T-helper 1 cell treated with Interleukin-12 subunit alpha and Interleukin-12 subunit beta and Interleukin-4 antibody, amounts not matched to agents 30 μg/mL and 1 μg/mL, for 36 hours (primary cell): ENCODE results near the gene HAVCR1.
A peak's percentile ranks its signal among the peaks of the same experiment; 100 is the strongest.
"Not testable (repeated sequence)": the region's sequence is repeated elsewhere in the genome, so short reads cannot be mapped to it uniquely, and the experiment has no call there.

Source experiments
- H3K27ac Mint-ChIP-seq: one replicate; pipeline ENCODE4 v1.8.0; 2021; ENCODE audit warnings: mild to moderate bottlenecking, mixed read lengths
- H3K27me3 Mint-ChIP-seq: one replicate; pipeline ENCODE4 v1.8.0; 2021; ENCODE audit warnings: low read depth, mixed read lengths
- H3K36me3 Mint-ChIP-seq: one replicate; pipeline ENCODE4 v1.8.0; 2021; ENCODE audit warnings: low read depth, mixed read lengths
- H3K4me1 Mint-ChIP-seq: one replicate; pipeline ENCODE4 v1.8.0; 2021; ENCODE audit warnings: low read depth, mixed read lengths
- H3K4me3 Mint-ChIP-seq: one replicate; pipeline ENCODE4 v1.8.0; 2021; ENCODE audit warnings: mild to moderate bottlenecking, moderate library complexity, mixed read lengths
- H3K9me3 Mint-ChIP-seq: one replicate; pipeline ENCODE4 v1.8.0; 2021; ENCODE audit warnings: mixed read lengths

The HAVCR1 gene

DNA sequence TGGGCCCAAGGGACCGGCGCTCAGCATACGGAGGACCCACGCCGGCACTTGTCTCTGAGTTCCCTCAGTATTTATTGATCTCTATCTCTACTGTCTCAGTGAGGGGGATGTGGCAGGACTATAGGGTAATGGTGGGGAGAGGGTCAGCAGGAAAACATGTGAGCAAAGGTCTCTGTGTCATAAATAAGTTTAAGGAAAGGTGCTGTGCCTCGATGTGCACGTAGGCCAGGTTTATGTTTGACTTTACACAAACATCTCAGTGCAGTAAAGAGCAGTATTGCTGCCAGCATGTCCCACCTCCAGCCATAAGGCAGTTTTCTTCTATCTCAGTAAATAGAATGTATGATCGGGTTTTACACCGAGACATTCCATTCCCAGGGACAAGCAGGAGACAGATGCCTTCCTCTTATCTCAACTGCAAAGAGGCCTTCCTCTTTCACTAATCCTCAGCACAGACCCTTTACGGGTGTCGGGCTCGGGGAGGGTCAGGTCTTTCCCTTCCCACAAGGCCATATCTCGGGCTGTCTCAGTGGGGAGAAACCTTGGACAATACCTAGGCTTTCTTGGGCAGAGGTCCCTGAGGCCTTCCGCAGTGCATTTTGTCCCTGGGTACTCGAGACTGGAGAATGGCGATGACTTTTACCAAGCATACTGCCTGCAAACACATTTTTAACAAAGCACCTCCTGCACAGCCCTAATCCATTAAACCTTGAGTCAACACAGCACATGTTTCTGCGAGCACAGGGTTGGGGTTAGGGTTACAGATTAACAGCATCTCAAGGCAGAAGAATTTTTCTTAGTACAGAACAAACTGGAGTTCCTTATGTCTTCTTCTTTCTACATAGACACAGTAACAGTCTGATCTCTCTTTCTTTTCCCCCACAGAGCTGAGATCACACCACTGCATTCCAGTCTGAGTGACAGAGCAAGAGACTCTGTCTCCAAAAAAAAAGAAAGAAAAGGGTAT lies 24.5 kb downstream of the HAVCR1 start:
- Mint-ChIP-seq H3K36me3 (peaks cover 45% of the 10 kb centered on the region), H3K4me1 (peaks cover 52% of the 10 kb centered on the region)
- not testable (repeated sequence) for H3K4me3 Mint-ChIP-seq, H3K27me3 Mint-ChIP-seq, H3K9me3 Mint-ChIP-seq, H3K27ac Mint-ChIP-seq

DNA sequence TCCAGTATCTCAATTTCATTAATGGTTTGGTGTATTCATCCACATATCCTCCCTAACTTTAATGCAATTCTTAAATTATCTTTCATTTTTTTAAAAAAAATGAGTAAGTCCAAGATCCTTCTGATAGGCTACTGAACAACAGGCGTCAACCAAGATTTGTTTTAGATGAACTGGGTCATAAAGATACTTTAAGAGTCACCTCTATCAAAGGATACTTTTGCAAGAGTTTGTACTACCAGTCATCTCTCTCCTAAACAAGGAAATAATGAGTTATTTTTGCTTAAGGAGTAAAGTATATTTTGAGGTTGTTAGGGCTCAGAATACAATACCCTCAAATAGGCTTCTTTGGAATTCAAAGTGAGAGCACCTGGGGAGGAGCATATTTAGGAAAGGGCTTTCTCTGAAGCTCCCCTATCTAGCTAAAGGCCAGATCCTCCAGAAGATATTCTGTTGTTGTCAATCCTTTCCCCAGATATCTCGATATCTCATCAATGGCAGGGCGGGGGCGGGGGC lies 25.8 kb downstream of the HAVCR1 start:
- no peak overlapping the region for H3K27ac Mint-ChIP-seq
- H3K9me3 Mint-ChIP-seq = no peaks in the 10 kb centered on the region
- peaks cover 52% of the 10 kb centered on the region for H3K4me1 Mint-ChIP-seq
- H3K36me3 Mint-ChIP-seq = peaks cover 50% of the 10 kb centered on the region
- H3K27me3 Mint-ChIP-seq = no peaks in the 10 kb centered on the region
- no peak overlapping the region for H3K4me3 Mint-ChIP-seq

DNA sequence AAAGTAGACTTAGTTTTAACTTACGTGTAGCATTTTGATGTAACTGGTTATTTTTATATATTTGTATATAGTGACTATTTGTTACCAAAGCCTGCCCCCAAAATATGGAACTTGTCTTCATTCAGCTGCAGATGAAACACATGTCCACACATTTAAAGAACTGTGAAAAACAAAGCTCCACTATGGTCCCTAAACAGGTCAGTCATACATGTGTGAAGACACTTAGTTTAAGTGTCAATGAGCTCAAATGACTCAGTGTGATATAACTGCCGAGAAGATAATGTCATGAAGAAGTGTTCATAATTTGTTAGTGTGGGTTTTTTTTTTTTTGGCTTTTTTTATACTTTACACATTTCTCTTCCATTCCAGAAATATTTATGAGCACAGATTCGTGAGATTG lies 28.2 kb downstream of the HAVCR1 start:
- Mint-ChIP-seq H3K27ac (peak overlapping the region; percentile 66), H3K9me3 (no peaks in the 10 kb centered on the region), H3K4me1 (peaks cover 63% of the 10 kb centered on the region), H3K36me3 (peaks cover 41% of the 10 kb centered on the region), H3K27me3 (no peaks in the 10 kb centered on the region), H3K4me3 (no peak overlapping the region)

GRCh38 chr5:157029457-157029856 lies 29.5 kb downstream of the HAVCR1 start:
- peaks cover 71% of the 10 kb centered on the region for H3K4me1 Mint-ChIP-seq
- no peak overlapping the region for H3K4me3 Mint-ChIP-seq
- H3K27me3 Mint-ChIP-seq = no peaks in the 10 kb centered on the region
- H3K36me3 Mint-ChIP-seq = peaks cover 41% of the 10 kb centered on the region
- H3K9me3 Mint-ChIP-seq = peaks cover 8% of the 10 kb centered on the region
- H3K27ac Mint-ChIP-seq = peak overlapping the region; percentile 73

- not testable (repeated sequence) for H3K27me3 Mint-ChIP-seq, H3K4me3 Mint-ChIP-seq
- H3K9me3 Mint-ChIP-seq = peaks cover 11% of the 10 kb centered on the region
- peaks cover 43% of the 10 kb centered on the region for H3K36me3 Mint-ChIP-seq
- H3K4me1 Mint-ChIP-seq = peaks cover 70% of the 10 kb centered on the region
- peak overlapping the region; percentile 90 for H3K27ac Mint-ChIP-seq
Observed at GRCh38 chr5:157027663-157028062, 31.3 kb downstream of the HAVCR1 start.

DNA sequence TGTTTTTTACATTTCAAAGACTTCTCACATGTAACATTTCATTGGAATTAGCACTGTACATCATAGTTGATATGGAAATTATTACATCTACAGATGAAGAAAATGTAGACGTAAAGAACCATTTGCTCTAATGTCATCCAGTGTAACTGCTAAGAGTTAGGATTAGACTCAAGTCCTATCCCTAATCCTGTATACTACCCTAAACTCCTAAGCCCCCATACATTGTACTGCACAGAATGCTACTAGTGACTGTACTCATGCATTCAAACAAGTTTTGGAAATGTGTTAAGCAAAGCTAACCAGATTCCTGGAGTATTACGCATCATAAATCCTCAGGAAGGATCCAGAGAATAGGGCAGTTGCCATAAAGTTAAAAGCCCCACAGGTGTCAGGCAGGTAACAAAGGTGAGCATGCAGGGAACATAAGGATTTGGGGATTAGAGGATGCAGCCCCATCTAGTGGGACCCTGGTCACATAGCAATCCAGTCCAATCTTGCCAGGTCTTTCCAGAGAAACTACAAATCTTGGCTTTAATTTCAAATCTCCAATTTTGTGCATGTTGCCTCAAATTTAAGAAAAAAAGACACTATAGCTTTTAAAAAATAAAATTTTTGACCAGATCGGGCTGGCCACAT lies 32.0 kb downstream of the HAVCR1 start:
- H3K9me3 Mint-ChIP-seq = peaks cover 19% of the 10 kb centered on the region
- no peaks in the 10 kb centered on the region for H3K27me3 Mint-ChIP-seq
- H3K27ac Mint-ChIP-seq = peak overlapping the region; percentile 90

DNA sequence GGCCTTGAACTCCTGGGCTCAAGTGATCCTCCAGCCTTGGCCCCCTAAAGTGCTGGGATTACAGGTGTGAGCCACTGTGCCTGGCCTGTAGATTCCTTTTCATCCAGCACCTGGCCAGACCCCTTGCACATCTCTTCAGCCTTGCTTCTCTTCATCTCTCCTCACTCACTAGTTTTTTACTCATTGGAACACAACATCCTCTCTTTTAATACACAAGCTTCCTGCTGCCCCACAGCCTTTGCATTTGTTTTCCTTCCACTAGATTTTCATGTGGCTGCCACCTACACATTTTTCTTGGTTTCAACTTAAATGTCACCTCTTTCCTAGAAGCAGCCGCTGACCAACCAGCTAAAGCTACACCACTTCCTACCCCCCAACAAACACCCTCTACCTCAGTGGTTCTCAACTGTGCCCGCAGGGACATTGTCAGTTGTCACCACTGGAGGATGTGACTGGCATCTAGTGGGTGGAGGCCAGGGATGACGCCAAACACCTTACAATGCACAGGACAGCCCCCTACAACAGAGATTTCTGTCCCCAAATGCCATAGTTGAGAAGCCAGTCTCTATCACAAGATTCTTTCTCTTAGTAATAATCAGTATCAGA lies 33.7 kb downstream of the HAVCR1 start:
- peak overlapping the region; percentile 55 for H3K4me3 Mint-ChIP-seq
- H3K9me3 Mint-ChIP-seq = peaks cover 20% of the 10 kb centered on the region
- peaks cover 74% of the 10 kb centered on the region for H3K4me1 Mint-ChIP-seq
- peaks cover 35% of the 10 kb centered on the region for H3K36me3 Mint-ChIP-seq
- peak overlapping the region; percentile 90 for H3K27ac Mint-ChIP-seq
- H3K27me3 Mint-ChIP-seq = no peaks in the 10 kb centered on the region

More for the DNA sequence above, 32.0 kb downstream of the HAVCR1 start:
- Mint-ChIP-seq H3K36me3 (peaks cover 43% of the 10 kb centered on the region), H3K4me1 (peaks cover 75% of the 10 kb centered on the region), H3K4me3 (no peak overlapping the region)

GRCh38 chr5:157024208-157024959 lies 34.5 kb downstream of the HAVCR1 start:
- H3K4me1 Mint-ChIP-seq = peaks cover 66% of the 10 kb centered on the region
- peak overlapping the region; percentile 90 for H3K27ac Mint-ChIP-seq
- peak overlapping the region; percentile 55 for H3K4me3 Mint-ChIP-seq
- peaks cover 38% of the 10 kb centered on the region for H3K36me3 Mint-ChIP-seq
- H3K9me3 Mint-ChIP-seq = peaks cover 26% of the 10 kb centered on the region
- no peaks in the 10 kb centered on the region for H3K27me3 Mint-ChIP-seq

GRCh38 chr5:157022024-157022423 lies 36.9 kb downstream of the HAVCR1 start:
- H3K9me3 Mint-ChIP-seq = peaks cover 42% of the 10 kb centered on the region
- H3K27ac Mint-ChIP-seq = peak overlapping the region; percentile 90
- H3K4me3 Mint-ChIP-seq = no peak overlapping the region
- no peaks in the 10 kb centered on the region for H3K27me3 Mint-ChIP-seq
- peaks cover 38% of the 10 kb centered on the region for H3K36me3 Mint-ChIP-seq
- H3K4me1 Mint-ChIP-seq = peaks cover 56% of the 10 kb centered on the region

- Mint-ChIP-seq H3K27me3 (no peaks in the 10 kb centered on the region), H3K9me3 (peaks cover 46% of the 10 kb centered on the region), H3K27ac (peak overlapping the region; percentile 34), H3K4me1 (peaks cover 43% of the 10 kb centered on the region), H3K4me3 (no peak overlapping the region), H3K36me3 (peaks cover 38% of the 10 kb centered on the region)
Observed at GRCh38 chr5:157020511-157021222, 38.2 kb downstream of the HAVCR1 start.

DNA sequence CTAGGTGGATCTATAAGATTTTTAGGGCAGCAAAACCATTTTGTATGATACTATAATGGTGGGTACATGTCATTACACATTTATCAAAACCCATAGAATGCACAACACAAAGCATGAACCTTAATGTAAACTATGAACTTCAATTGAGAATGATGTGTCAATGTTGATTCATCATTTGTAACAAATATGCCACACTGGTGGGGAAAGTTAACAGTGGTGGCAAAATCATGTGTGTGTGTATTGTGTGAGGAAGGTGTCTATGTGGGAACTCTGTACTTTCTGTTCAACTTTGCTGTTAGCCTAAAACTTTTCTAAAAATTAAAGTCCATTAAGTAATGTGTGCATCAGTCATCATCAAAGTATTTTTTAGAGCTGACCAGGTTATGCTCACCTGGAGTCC lies 38.9 kb downstream of the HAVCR1 start:
- peaks cover 44% of the 10 kb centered on the region for H3K9me3 Mint-ChIP-seq
- peaks cover 35% of the 10 kb centered on the region for H3K36me3 Mint-ChIP-seq
- peaks cover 36% of the 10 kb centered on the region for H3K4me1 Mint-ChIP-seq
- H3K4me3 Mint-ChIP-seq = no peak overlapping the region
- H3K27me3 Mint-ChIP-seq = no peaks in the 10 kb centered on the region
- H3K27ac Mint-ChIP-seq = no peak overlapping the region

GRCh38 chr5:157014143-157014542 lies 44.8 kb downstream of the HAVCR1 start:
- not testable (repeated sequence) for H3K27me3 Mint-ChIP-seq, H3K27ac Mint-ChIP-seq, H3K4me1 Mint-ChIP-seq, H3K4me3 Mint-ChIP-seq
- peaks cover 48% of the 10 kb centered on the region for H3K9me3 Mint-ChIP-seq
- peaks cover 24% of the 10 kb centered on the region for H3K36me3 Mint-ChIP-seq

- no peaks in the 10 kb centered on the region for H3K27me3 Mint-ChIP-seq
- H3K9me3 Mint-ChIP-seq = peaks cover 46% of the 10 kb centered on the region
- peaks cover 20% of the 10 kb centered on the region for H3K4me1 Mint-ChIP-seq
Observed at GRCh38 chr5:157006262-157006661, 52.7 kb downstream of the HAVCR1 start.

More at GRCh38 chr5:157006262-157006661, 52.7 kb downstream of the HAVCR1 start:
- H3K36me3 Mint-ChIP-seq = peaks cover 32% of the 10 kb centered on the region
- no peak overlapping the region for H3K4me3 Mint-ChIP-seq
- no peak overlapping the region for H3K27ac Mint-ChIP-seq
